HG02885 (cell line): ENCODE measurements around the gene ADRA2C.

Experiments
- ATAC-seq: cut with Tn5 transposase; IDR thresholded peaks from one replicate; pipeline ENCODE4 v1.9.1; 2021; ENCODE audit warnings: mild to moderate bottlenecking; ENCODE audit not compliant: unreplicated experiment, poor library complexity

Gene ADRA2C

GRCh38 chr4:3732076-3733028 lies 33.8 kb upstream of the ADRA2C start:
- ATAC-seq = no peak

GRCh38 chr4:3733195-3733594 lies 33.0 kb upstream of the ADRA2C start:
- ATAC-seq = no peak

- no peak for ATAC-seq
These were observed 31.0 kb upstream of the ADRA2C start for GRCh38 chr4:3735196-3735595.

GRCh38 chr4:3736290-3736689 lies 29.9 kb upstream of the ADRA2C start:
- no peak for ATAC-seq

GRCh38 chr4:3736806-3737205 lies 29.4 kb upstream of the ADRA2C start:
- ATAC-seq = no peak

- no peak for ATAC-seq
These were observed 26.6 kb upstream of the ADRA2C start for GRCh38 chr4:3739577-3739976.

- no peak for ATAC-seq
These were observed 25.9 kb upstream of the ADRA2C start for GRCh38 chr4:3740256-3740655.

- ATAC-seq = no peak
These were observed 24.8 kb upstream of the ADRA2C start for GRCh38 chr4:3741217-3742011.

- ATAC-seq = no peak
These were observed 23.6 kb upstream of the ADRA2C start for GRCh38 chr4:3742610-3743009.

- ATAC-seq = no peak
These were observed 22.0 kb upstream of the ADRA2C start for GRCh38 chr4:3744232-3744631.

- ATAC-seq = no peak
These were observed 21.3 kb upstream of the ADRA2C start for GRCh38 chr4:3744901-3745300.

GRCh38 chr4:3745886-3746656 lies 20.1 kb upstream of the ADRA2C start:
- ATAC-seq = no peak

GRCh38 chr4:3746701-3747580 lies 19.2 kb upstream of the ADRA2C start:
- ATAC-seq = no peak

GRCh38 chr4:3747581-3747904 lies 18.6 kb upstream of the ADRA2C start:
- ATAC-seq = no peak

- ATAC-seq = no peak
These were observed 17.9 kb upstream of the ADRA2C start for GRCh38 chr4:3748136-3748898.

- no peak for ATAC-seq
These were observed 17.1 kb upstream of the ADRA2C start for GRCh38 chr4:3749081-3749480.

GRCh38 chr4:3750334-3750733 lies 15.9 kb upstream of the ADRA2C start:
- no peak for ATAC-seq

GRCh38 chr4:3752022-3752421 lies 14.2 kb upstream of the ADRA2C start:
- ATAC-seq = no peak
